GM18508 (cell line): ENCODE data around the gene POLL.
A peak's percentile ranks its signal among the peaks of the same experiment; 100 is the strongest.

Experiments used
- ATAC-seq: cut with Tn5 transposase; IDR thresholded peaks from one replicate; pipeline ENCODE4 v1.9.1; 2021; ENCODE audit warnings: moderate number of reproducible peaks; ENCODE audit not compliant: insufficient read depth, unreplicated experiment

Gene POLL

GRCh38 chr10:101575580-101576210, 12.4 kb downstream of the POLL start:
- ATAC-seq, result no peak

GRCh38 chr10:101575091-101575490, 13.0 kb downstream of the POLL start:
- ATAC-seq, result no peak

- no peak for ATAC-seq
Observed at GRCh38 chr10:101573885-101574753, 13.9 kb downstream of the POLL start.

GRCh38 chr10:101572785-101573184, 15.3 kb downstream of the POLL start:
- ATAC-seq, result no peak

GRCh38 chr10:101572126-101572525, 15.9 kb downstream of the POLL start:
- ATAC-seq, result no peak

GRCh38 chr10:101571271-101571925, 16.7 kb downstream of the POLL start:
- no peak for ATAC-seq

- ATAC-seq, result no peak
Observed at GRCh38 chr10:101570428-101571270, 17.4 kb downstream of the POLL start.

GRCh38 chr10:101569622-101570427, 18.2 kb downstream of the POLL start:
- ATAC-seq, result peak; percentile 47

- no peak for ATAC-seq
Observed at GRCh38 chr10:101569323-101569621, 18.8 kb downstream of the POLL start.

GRCh38 chr10:101568054-101568745, 19.9 kb downstream of the POLL start:
- no peak for ATAC-seq

GRCh38 chr10:101567165-101568006, 20.7 kb downstream of the POLL start:
- no peak for ATAC-seq

- no peak for ATAC-seq
Observed at GRCh38 chr10:101566333-101567164, 21.5 kb downstream of the POLL start.

- ATAC-seq, result no peak
Observed at GRCh38 chr10:101565936-101566332, 22.1 kb downstream of the POLL start.

- ATAC-seq, result no peak
Observed at GRCh38 chr10:101565370-101565900, 22.6 kb downstream of the POLL start.

GRCh38 chr10:101564490-101564991, 23.5 kb downstream of the POLL start:
- ATAC-seq, result no peak

GRCh38 chr10:101563497-101564040, 24.5 kb downstream of the POLL start:
- no peak for ATAC-seq

GRCh38 chr10:101563007-101563406, 25.1 kb downstream of the POLL start:
- no peak for ATAC-seq
